Ovary (tissue), 9 donors: ENCODE data around the gene OTOS. TPM values are rescaled to one million over a fixed set of nuclear protein-coding genes. Genes with fewer than 3 reads are reported as not detected.

Experiments used
- DNase-seq, 5 donors: peaks; one replicate each; pipeline ENCODE4 v3.0.0-alpha.2; 2019 to 2020
- H3K27ac ChIP-seq, 2 donors: fragments of 200-600 bp; one replicate each; pipeline versions ENCODE4 v1.5.1 to v1.8.0; 2019 to 2022
- H3K27me3 ChIP-seq: fragments of 200-600 bp; one replicate; pipeline ENCODE4 v1.8.0; 2022
- H3K36me3 ChIP-seq: fragments of 200-600 bp; sonication (generic); one replicate; pipeline ENCODE4 v1.5.1; 2019
- H3K4me1 ChIP-seq: one replicate; pipeline ENCODE4 v1.8.1; 2013; ENCODE audit warnings: mild to moderate bottlenecking, moderate library complexity; ENCODE audit not compliant: insufficient read depth
- H3K4me3 ChIP-seq: fragments of 200-600 bp; sonication (generic); one replicate; pipeline ENCODE4 v1.5.1; 2017
- H3K9me3 ChIP-seq, 2 donors: fragments of 200-600 bp in 1 of 2; sonication (generic) in 1 of 2; one replicate each; pipeline versions ENCODE4 v1.5.1 to v1.8.1; 2013 to 2019; ENCODE audit warnings: mild to moderate bottlenecking in 1 of 2, moderate library complexity in 1 of 2
- EP300 ChIP-seq: sonication (generic); formaldehyde crosslinking; IDR thresholded peaks from one replicate; pipeline ENCODE4 v1.6.1; 2017; ENCODE audit warnings: antibody characterized with exemption
- POLR2A ChIP-seq: fragments of 450-650 bp; IDR thresholded peaks from one replicate; pipeline ENCODE4 v1.6.1; 2017; ENCODE audit warnings: antibody characterized with exemption, mild to moderate bottlenecking, moderate library complexity
- WGBS, 3 donors: extraction: QIAGEN DNeasy Blood & Tissue Kit in 1 of 3; methylation state at CpG; one replicate each; pipeline versions ENCODE4 v1.1.5 to v1.1.7; 2013 to 2017; 5-methylcytosine and 5-hydroxymethylcytosine counted together
- intact Hi-C, 4 donors: fragments of 100-400 bp; cut with DNase I; formaldehyde crosslinking; loops; one replicate each; pipeline versions ENCODE4 v1.11.0 to v1.15.1; 2022 to 2023
- polyA plus RNA-seq, 2 donors: library from polyadenylated mRNA; stranded (reverse); fragments of 200-250 nt in 1 of 2; fragments of 350-450 nt in 1 of 2; fragmentation: Illumina TruSeq in 1 of 2; extraction: RNeasy Lipid Tissue Mini Kit (QIAGEN cat#74804) in 1 of 2; gene quantifications; one replicate each; pipeline ENCODE4 v1.2.3, GENCODE V29; 2013 to 2014
- total RNA-seq, 7 donors: library from RNA; depleted of rRNA in 2 of 7; stranded (reverse); fragments of >200 nt in 2 of 7; fragmentation: NEBNext Ultra II Directional in 3 of 7; extraction: Animal tissue kit (Norgen Biotek cat#: 25700) in 3 of 7; gene quantifications; one replicate each; pipeline versions ENCODE4 v1.1.0 to v1.2.4, GENCODE V29; 2016 to 2023
- TF ChIP-seq, protein P1 (sequence below), 3 donors: fragments of 450-650 bp in 2 of 3; fragments of 200-600 bp in 1 of 3; IDR thresholded peaks; one replicate each; pipeline versions ENCODE4 v1.5.1 to v1.8.0; 2016 to 2022; ENCODE audit warnings: antibody characterized with exemption in 3 of 3, mild to moderate bottlenecking in 1 of 3
- donor health status: DM: no; HTN: no; CAD: no; lungs with moderate emphysema.
- donor health status: DM: no; HTN: no; CAD: no.
- donor health status: Bipolar disorder and iron deficiency.
- donor health status: DM: yes; HTN: yes; CAD: no.
- donor health status: DM: no; HTN: no; CAD: no.
- donor health status: DM: yes; HTN: yes; CAD: no.

OTOS gene
- total and polyA plus RNA-seq, 9 donors, result not detected

GRCh38 chr2:240147382-240147781 is 6.9 kb upstream of the OTOS start:
- Histone ChIP-seq H3K36me3 (no peaks in the 10 kb centered on the region), H3K4me3 (no peak overlapping the region), H3K27ac (no peak overlapping the region), H3K27me3 (no peaks in the 10 kb centered on the region), H3K9me3 (no peaks in the 10 kb centered on the region), H3K4me1 (peaks cover 2% of the 10 kb centered on the region)
- 82 to 87% (median 85%) methylated on average over 5 of the region's 5 CpGs for WGBS, 3 donors
- no peak for TF ChIP-seq POLR2A
- no peak for TF ChIP-seq EP300
- TF ChIP-seq, protein P1, sequence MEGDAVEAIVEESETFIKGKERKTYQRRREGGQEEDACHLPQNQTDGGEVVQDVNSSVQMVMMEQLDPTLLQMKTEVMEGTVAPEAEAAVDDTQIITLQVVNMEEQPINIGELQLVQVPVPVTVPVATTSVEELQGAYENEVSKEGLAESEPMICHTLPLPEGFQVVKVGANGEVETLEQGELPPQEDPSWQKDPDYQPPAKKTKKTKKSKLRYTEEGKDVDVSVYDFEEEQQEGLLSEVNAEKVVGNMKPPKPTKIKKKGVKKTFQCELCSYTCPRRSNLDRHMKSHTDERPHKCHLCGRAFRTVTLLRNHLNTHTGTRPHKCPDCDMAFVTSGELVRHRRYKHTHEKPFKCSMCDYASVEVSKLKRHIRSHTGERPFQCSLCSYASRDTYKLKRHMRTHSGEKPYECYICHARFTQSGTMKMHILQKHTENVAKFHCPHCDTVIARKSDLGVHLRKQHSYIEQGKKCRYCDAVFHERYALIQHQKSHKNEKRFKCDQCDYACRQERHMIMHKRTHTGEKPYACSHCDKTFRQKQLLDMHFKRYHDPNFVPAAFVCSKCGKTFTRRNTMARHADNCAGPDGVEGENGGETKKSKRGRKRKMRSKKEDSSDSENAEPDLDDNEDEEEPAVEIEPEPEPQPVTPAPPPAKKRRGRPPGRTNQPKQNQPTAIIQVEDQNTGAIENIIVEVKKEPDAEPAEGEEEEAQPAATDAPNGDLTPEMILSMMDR (IDR thresholded peaks at IDR 0.05), result no peak
- no peak for DNase-seq
- intact Hi-C loops, result loop anchor here in 1 of 4 donors (10.0 kb wide), 2 partner anchors 93 to 1113 kb away; partner anchors contain the start of gene OR6B3

DNA sequence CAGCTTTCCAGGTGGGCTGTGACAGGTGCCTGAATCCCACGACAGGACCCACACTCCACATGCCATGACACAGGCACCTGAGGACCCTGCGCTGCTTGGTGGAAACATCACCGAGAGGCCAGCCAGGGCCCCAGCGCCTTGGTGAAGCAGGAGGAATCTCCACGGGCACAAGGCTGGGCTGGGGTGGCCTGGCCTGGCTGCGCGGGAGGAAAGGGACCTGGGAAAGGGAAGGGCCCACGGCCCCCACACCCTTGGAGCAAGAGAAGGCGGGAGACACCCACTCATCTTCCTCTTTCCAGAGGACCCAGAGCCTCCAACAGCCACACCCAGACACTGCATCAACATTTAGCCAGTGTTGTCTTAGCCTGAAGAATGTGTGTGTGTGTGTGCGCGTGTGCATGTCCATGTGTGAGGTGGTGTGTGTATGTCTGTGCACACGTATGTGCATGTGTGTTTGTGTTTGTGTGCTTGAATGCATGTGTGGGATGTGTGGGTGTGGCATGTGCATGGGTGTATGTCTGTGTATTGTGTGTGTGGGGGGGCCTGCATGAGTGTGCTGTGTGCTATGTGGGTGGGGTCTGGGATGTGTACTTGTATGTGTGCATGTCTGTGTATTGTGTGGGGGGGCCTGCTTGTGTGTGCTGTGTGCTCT is 6.3 kb upstream of the OTOS start:
- TF ChIP-seq EP300 (no peak), POLR2A (no peak)
- TF ChIP-seq, protein P1 (IDR thresholded peaks at IDR 0.05), result no peak
- Histone ChIP-seq H3K27ac (no peak overlapping the region), H3K27me3 (no peaks in the 10 kb centered on the region), H3K4me1 (peaks cover 2% of the 10 kb centered on the region), H3K9me3 (no peaks in the 10 kb centered on the region), H3K4me3 (no peak overlapping the region), H3K36me3 (no peaks in the 10 kb centered on the region)
- WGBS, 3 donors, result 59 to 67% (median 66%) methylated on average over 12 of the region's 12 CpGs
- intact Hi-C loops, result loop anchor here in 1 of 4 donors (10.0 kb wide), 2 partner anchors 92 to 1112 kb away; partner anchors contain the start of gene OR6B3
- no peak for DNase-seq

DNA sequence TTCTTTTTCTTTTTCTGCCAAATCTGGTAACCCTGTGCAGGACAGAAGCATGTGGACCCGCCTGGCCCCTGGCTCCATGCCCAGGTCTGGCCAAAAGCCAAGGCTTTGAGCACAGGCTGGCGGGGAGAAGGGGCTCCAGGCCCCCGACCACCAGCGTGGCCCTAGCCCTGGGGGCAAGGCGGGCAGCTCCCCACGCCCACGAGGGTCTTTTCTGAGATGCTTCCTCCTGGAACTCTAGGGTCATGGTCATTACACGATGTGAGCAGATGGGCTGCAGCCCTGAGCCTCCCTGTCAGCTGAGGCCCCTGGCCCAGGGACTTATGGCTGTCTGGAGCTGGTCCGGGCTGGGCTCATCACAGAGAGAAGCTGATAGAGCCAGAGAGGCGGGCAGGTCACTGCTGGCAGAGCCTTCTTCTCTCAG is 5.7 kb upstream of the OTOS start:
- Histone ChIP-seq H3K9me3 (no peaks in the 10 kb centered on the region), H3K27me3 (no peaks in the 10 kb centered on the region), H3K4me3 (no peak overlapping the region), H3K27ac (no peak overlapping the region), H3K4me1 (peaks cover 2% of the 10 kb centered on the region), H3K36me3 (no peaks in the 10 kb centered on the region)
- 9 to 19% (median 13%) methylated on average over 10 of the region's 10 CpGs for WGBS, 3 donors
- intact Hi-C loops, result loop anchor here in 1 of 4 donors (10.0 kb wide), 2 partner anchors 91 to 1111 kb away; partner anchors contain the start of gene OR6B3
- no peak for DNase-seq
- TF ChIP-seq, protein P1 (IDR thresholded peaks at IDR 0.05), result no peak
- no peak for TF ChIP-seq EP300
- TF ChIP-seq POLR2A, result no peak

GRCh38 chr2:240145461-240145860 is 5.0 kb upstream of the OTOS start:
- no peaks in the 10 kb centered on the region for H3K36me3 ChIP-seq
- 61 to 71% (median 68%) methylated on average over 13 of the region's 13 CpGs for WGBS, 3 donors
- H3K27ac ChIP-seq, result no peak overlapping the region
- intact Hi-C loops, result loop anchor here in 1 of 4 donors (10.0 kb wide), 2 partner anchors 91 to 1111 kb away; partner anchors contain the start of gene OR6B3
- no peak for DNase-seq
- H3K9me3 ChIP-seq, result no peaks in the 10 kb centered on the region
- H3K27me3 ChIP-seq, result no peaks in the 10 kb centered on the region
- TF ChIP-seq EP300 (no peak), POLR2A (no peak)
- TF ChIP-seq, protein P1 (IDR thresholded peaks at IDR 0.05), result no peak
- H3K4me3 ChIP-seq, result no peak overlapping the region
- peaks cover 2% of the 10 kb centered on the region for H3K4me1 ChIP-seq
